VCaP (cell line): ENCODE results near the gene USP37.

Experiments used
- H3K27ac ChIP-seq: fragments of 450-650 bp; 2 replicates; pipeline ENCODE4 v1.5.1; 2017
- TF ChIP-seq, protein P1 (sequence below): fragments of 450-650 bp; conservative IDR thresholded peaks from 2 replicates; pipeline ENCODE4 v1.5.1; 2017; ENCODE audit warnings: mild to moderate bottlenecking, moderate library complexity

The USP37 gene

DNA sequence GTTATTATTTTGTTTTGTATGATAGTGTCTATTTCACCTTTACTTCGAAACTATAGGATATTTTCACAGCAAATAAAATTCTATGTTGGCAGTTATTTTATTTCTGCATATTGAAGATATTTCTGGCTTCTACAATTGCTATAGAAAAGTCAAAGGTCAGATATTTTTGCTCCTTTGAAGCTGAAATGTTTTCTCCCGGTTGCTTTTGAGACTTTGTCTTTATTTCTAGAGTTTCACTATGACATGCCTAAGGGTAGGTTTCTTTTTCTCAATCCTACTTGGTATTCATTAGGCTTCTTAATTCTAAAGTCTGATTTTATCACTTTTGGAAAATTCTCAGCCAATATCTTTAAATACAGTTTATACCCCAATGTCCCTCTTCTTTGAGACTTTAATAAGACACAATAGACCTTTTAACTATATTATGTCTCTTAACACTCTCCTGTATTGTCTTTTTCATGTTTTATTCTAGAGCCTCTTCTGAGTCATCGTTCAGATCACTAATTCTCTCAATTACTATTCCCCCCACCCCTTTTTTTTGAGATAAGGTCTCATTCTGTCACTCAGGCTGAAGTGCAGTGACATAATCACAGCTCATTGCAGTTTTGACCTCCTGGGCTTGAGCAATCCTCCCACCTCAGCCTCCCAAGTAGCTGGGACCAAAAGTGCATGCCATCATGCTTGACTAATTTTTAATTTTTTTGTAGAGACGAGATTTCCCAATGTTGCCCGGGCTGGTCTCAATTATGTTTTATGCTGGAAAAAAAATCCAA lies 50.5 kb downstream of the USP37 start:
- H3K27ac ChIP-seq: no peak overlapping the region
- TF ChIP-seq, protein P1, sequence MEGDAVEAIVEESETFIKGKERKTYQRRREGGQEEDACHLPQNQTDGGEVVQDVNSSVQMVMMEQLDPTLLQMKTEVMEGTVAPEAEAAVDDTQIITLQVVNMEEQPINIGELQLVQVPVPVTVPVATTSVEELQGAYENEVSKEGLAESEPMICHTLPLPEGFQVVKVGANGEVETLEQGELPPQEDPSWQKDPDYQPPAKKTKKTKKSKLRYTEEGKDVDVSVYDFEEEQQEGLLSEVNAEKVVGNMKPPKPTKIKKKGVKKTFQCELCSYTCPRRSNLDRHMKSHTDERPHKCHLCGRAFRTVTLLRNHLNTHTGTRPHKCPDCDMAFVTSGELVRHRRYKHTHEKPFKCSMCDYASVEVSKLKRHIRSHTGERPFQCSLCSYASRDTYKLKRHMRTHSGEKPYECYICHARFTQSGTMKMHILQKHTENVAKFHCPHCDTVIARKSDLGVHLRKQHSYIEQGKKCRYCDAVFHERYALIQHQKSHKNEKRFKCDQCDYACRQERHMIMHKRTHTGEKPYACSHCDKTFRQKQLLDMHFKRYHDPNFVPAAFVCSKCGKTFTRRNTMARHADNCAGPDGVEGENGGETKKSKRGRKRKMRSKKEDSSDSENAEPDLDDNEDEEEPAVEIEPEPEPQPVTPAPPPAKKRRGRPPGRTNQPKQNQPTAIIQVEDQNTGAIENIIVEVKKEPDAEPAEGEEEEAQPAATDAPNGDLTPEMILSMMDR: no peak

DNA sequence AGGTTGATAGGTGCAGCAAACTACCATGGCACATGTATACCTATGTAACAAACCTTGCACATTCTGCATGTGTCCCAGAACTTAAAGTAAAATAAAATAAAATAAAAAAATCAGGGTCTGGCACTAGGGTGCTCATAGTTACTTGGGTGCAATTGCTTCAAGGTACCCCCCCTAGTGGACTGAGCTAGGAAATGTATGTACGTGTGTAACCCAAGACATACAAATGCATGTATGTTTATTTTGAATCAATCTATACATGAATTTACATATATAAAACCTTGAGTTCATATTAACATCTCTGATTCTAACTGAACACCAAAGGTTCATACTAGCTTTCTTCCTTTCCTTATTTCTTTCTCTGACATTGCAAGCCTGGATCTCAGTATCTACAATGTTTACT lies 51.5 kb downstream of the USP37 start:
- TF ChIP-seq, protein P1: no peak
- H3K27ac ChIP-seq: no peak overlapping the region

DNA sequence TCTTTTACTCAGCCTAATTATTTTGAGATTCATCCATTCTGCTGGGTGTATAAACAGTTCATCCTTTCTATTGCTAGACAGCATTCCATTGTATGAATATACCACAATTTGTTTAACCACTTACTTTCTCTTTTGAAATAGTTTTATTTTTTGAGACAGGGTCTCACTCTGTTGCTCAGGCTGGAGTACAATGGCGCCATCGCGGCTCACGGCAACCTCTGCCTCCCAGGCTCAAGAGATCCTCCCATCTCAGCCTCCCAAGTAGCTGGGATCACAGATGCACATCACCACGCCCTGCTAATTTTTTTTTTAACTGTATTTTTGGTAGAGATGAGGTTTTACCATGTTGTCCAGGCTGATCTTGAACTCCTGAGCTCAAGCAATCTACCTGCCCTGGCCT lies 54.5 kb downstream of the USP37 start:
- TF ChIP-seq, protein P1: no peak
- no peak overlapping the region for H3K27ac ChIP-seq

DNA sequence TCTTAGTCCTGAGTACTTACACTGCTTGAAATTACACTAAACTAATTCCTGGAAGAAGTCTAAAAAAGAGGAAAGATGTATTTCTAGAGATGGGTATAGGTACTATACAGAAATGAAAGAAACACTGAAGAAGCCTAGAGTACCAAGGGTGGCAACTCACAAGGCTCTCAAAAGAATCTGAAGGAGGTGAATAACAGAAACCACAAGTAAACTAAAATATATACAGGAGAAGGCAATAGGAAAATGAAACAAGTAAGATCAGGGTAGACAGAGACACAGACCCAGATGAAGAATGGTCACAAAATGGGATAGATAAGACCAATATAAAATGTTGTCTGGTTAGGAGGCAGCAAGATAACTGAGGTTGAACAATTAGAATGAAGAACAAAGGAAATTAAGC lies 59.9 kb downstream of the USP37 start:
- no peak overlapping the region for H3K27ac ChIP-seq

DNA sequence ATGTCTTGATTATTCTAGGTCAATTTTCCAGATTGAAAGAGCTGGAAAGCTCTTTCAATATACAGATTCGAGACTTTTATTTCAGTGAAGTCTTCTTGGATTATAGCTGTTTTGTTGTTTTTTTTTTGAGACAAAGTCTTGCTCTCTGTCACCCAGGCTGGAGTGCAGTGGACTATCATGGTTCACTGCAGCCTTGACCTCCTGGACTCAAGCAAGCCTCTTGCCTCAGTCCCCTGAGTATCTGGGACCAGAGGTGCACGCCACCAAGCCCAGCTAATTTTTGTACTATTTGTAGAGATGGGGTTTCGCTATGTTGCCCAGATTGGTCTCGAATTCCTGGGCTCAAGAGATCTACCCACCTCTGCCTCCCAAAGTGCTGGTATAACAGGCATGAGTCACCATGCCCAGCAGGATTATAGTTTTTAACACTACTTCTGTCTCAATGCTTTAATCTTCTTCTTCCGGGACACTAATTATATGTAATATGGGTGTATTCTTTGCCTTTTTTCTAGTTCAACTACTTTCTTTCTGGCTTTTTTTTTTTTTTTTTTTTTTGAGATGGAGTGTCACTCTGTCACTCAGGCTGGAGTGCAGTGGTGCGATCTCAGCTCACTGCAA lies 62.3 kb downstream of the USP37 start:
- H3K27ac ChIP-seq: no peak overlapping the region
- TF ChIP-seq, protein P1: no peak

More for the DNA sequence above, 59.9 kb downstream of the USP37 start:
- TF ChIP-seq, protein P1: no peak

DNA sequence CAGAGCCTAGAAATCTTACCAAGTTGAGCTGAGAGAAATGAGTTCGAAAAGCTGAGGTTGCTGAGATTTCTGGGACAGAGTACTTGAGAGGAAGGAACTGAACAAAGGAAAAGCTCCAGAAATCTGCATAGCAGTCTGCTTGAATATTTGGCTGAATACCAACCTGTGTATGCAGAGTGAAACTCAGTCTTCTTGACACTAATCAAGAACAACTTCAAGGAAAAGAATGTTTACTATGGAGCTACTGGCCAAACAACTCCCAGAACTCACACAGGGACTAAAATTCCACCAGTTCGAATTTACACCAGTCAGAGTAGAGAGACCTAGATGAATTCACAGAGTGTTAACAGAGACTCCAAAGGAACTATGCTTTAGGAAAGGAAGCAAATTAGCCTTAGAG lies 66.5 kb downstream of the USP37 start:
- TF ChIP-seq, protein P1: no peak
- peak overlapping the region; percentile 15 for H3K27ac ChIP-seq

DNA sequence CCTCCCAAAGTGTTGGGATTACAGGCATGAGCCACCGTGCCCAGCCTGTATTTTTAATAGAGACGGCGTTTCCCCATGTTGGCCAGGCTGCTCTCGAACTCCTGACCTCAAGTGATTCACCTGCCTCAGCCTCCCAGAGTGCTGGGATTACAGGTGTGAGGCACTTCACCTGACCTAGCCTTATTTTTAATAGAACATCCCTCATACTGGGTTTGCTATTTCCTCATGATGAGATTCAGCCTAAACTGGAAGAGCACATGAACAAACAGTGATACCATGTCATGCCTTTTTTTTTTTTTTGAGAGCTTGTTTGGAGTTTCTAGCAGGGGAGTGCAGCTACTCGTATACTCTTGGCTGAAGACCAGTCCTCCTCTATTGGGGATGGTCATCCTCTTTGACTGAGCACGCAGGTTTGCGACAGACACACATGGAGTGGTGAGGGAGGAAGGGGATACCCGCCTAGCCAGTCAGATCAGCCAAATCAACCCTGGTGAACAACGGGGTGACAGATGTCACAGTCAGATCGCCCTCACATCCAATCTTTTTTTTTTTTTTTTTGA lies 67.6 kb downstream of the USP37 start:
- TF ChIP-seq, protein P1: no peak
- H3K27ac ChIP-seq: no peak overlapping the region
